HG02973 (cell line): Measurements from ENCODE around the gene SLC6A2.

Experiments used
- ATAC-seq: cut with Tn5 transposase; IDR thresholded peaks from one replicate; pipeline ENCODE4 v1.9.1; 2021; ENCODE audit warnings: moderate library complexity; ENCODE audit not compliant: unreplicated experiment

Gene SLC6A2

DNA sequence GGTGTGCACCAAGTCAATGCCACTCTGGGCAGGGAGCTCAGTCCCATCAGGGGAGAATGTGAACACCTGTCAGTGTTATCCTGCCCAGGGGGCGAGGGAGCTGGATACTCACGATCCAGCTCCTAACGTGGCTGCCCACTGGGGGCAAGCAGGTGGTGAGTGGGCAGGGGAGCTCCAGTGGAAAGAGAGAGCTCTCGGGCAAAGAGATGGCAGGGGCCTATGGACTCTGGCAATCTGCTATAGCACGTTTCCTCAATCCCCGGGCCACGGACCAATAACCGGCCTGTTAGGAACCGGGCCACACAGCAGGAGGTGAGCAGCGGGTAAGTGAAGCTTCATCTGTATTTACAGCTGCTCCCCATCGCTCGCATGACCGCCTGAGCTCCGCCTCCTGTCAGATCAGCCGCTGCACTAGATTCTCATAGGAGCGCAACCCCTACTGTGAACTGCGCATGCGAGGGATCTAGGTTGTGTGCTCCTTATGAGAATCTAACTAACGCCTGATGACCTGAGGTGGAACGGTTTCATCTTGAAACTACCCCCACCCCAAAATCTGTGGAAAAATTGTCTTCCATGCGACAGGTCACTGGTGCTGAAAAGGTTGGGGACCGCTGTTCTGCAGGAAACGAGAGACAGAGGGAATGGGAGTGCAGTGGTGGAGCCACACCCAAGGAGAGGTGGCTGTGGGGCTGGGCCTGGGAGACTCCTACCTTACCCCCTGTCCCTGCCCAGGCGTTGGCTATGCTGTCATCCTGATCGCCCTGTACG lies 15.6 kb downstream of the SLC6A2 start:
- no peak for ATAC-seq

DNA sequence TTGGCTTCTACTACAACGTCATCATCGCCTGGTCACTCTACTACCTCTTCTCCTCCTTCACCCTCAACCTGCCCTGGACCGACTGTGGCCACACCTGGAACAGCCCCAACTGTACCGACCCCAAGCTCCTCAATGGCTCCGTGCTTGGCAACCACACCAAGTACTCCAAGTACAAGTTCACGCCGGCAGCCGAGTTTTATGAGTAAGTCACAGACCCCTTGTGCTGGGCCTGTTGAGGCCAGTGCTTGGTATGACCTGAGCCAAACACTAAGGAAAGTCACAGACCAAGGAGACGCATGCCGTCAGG lies 16.1 kb downstream of the SLC6A2 start:
- no peak for ATAC-seq

DNA sequence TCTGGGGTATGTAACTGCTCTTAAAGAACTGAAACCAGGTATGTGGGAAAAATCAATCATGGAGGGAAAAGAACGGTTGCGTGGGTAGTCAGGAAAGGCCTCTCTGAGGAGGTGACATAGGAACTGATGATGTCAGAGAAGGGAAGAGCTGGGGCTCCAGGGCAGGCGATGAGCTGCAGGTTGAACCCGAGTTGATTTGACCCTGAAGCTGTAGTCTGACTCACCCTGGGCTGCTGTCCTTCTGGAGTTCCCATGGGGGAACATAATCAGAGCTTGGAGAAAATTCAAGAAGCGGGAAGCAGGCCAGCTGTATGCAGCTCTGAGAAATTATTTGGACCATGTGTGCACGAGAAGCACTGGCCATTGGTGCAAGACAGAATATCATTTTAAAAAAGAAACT lies 16.7 kb downstream of the SLC6A2 start:
- ATAC-seq, result no peak

DNA sequence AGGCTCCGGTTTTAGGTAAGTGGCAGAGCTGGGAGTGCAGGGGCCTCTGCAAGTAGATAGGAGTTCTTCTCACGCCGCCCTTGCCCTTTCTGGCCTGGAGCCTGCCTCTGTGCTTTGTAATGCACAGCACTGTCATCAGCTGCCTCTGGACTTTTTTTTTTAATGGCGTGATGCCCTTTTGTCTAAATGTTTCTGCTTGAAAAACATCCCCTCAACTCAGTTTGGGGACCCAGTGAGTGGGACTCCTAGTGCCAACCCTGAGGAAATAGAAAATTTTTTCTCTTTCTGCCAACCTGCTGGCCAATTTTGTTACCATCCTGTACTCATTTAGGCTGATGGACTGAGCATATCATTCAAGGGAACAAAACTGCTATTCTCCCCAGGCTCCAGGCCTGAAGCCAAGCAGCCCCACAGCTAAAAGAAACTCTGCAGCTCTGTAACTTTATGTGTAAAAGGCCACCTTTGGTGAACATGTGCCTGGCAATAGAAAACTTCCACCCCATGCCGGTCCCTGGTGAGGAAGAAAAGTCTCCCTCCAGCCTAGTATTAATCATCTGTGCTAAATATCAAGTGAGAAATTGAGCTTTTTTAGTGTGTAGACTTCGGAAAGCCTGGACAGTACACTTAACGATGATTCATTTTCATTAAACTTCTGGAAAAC lies 22.5 kb downstream of the SLC6A2 start:
- ATAC-seq, result no peak

DNA sequence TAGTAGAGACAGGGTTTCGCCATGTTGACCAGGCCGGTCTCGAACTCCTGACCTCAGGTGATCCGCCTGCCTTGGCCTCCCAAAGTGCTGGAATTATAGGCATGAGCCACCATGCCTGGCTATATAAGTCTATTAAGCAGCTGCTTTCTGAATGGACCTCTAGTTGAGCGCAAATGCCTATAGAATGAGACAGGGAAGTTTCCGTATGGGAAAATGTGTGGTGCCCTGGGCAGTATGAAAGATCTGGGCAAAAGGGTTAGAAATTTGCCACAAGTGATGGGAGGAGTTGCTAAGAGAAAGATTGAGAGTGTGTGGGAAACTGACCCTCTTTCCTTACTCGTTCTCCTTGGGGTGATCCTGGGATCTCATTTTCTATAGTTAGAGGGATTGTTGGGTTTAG lies 26.3 kb downstream of the SLC6A2 start:
- ATAC-seq, result no peak

DNA sequence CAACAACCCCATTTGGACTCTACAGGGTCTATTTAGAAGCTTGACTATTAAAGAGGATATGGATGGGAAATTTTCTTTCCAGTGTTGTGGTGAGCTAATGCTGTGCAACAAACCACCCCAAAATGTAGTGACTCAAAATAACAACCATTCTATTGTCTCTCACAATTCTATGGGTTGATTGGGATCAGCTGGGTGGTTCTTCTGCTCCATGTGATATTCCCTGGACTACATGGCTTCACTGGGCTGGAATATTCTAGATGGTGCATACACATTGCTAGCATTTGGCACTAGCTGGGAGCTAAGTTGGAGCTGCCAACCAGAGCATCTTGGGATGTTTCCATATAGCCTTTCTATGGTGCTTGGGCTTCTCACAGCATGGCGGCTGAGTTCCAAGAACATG lies 30.2 kb downstream of the SLC6A2 start:
- no peak for ATAC-seq

DNA sequence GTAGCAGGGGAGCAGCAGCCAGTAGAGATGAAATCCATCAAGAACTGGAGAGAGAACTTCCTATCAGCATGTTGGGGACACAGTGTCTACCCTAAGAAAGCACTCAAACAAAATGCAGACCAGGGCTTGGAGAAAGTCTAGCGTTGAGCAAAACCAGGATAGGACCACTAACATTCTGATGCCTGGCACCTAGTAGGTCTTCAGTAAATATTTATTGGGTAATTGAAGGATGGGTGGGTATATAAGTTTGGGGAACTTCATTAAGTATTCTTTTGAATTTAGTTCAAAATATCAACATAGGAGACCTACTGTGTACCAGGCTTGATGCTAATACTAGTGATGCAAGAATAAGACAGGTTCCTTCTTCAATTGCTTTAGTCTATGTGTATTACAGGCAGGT lies 30.9 kb downstream of the SLC6A2 start:
- ATAC-seq, result no peak

DNA sequence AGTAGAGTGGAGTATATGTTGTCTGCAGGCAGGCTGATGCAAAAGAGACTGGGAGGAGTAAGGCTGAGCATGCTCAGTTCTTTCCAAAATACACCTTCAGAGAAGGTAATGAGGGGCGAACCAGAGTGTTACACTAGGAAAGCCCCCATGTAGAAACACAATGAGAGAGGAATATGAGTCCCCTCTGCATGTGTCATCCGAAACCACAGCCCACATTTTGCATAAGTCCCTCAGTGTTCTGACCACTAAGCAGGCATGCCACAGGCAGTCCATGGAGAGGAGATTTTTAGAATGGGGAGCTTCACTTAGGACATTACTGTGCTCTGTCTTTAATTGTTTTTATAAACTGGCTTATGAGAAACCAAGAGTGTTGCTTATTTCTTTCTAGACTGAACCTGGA lies 32.0 kb downstream of the SLC6A2 start:
- no peak for ATAC-seq

DNA sequence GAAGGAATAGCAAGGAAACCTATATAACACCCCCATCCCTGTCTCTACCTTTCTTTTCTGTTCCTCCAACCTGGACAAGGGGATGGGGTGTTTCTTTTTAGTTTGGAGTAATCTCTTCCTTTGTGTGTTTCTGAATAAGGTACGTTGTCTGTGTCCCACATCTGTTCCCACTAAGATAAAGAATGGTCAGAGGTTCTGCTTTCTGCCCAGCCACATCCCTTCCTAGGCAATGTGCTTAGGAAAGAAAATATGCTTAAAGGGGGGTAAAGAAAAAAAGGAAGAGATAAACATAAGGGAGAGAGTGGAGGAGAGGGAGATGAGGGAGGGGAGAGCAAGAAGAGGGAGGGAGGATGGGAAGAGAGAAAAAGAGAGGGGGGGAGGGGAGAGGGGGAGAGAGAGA lies 35.1 kb downstream of the SLC6A2 start:
- ATAC-seq, result no peak

DNA sequence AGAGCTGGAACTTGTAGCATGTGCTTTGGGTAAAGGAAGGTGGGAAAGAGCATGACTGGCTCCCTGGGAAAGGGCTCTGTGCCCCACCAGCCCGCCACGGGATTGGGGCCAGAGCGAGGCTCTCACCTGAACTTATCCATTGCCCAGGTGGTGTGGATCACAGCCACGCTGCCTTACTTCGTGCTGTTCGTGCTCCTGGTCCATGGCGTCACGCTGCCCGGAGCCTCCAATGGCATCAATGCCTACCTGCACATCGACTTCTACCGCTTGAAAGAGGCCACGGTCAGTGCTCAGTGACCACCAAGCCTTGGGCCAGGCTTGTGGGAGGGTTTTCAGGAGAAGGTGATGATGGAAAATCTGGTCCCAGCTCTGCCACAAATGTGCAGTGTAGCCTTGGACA lies 36.0 kb downstream of the SLC6A2 start:
- no peak for ATAC-seq

DNA sequence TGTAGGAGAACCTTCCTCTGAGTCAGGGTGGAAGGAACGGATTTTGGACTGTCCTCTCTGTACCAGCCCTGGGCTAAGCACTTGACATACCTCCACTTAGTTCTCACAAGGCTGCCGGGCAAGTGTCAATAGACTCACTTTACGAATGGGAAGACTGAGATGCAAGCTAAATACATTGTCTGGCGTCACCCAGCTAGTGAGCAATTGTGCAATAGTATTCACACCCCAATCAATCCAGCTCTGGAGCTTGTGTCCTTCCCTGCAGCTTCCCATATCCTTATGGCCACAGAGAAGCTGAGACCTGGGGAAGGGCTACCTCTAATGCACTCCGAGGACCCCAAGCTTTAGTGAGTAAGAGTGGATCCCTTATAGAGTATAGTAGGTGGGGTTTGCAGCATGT lies 39.8 kb downstream of the SLC6A2 start:
- no peak for ATAC-seq

DNA sequence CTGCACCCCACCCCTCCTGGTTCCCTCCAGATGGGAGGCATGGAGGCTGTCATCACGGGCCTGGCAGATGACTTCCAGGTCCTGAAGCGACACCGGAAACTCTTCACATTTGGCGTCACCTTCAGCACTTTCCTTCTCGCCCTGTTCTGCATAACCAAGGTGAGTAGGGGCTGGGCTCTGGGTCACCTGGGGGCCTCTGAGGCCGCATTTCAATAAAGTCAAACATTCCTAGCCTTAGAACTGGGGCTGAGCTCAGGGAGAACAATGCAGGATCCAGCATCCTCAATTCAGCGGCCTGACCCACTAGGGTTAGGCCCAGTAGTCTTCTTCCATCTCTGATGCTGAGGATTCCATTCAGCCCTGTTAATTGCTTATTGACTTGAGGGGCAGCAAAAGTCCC lies 42.1 kb downstream of the SLC6A2 start:
- ATAC-seq, result no peak

DNA sequence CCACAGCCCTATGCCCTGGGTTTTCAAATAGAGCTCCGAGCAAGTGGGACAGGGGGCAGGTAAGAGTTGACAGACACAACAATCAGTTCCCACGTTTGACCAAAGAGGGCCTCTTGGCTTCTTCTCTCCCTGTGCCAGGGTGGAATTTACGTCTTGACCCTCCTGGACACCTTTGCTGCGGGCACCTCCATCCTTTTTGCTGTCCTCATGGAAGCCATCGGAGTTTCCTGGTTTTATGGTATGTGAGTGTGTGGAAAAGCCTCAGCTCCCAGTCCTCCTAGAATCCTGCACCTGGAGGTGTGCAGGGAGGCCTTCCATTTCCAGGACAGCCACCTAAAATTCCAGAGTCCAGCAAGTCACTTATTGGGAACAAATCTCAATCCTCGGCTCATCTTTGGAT lies 42.5 kb downstream of the SLC6A2 start:
- no peak for ATAC-seq

DNA sequence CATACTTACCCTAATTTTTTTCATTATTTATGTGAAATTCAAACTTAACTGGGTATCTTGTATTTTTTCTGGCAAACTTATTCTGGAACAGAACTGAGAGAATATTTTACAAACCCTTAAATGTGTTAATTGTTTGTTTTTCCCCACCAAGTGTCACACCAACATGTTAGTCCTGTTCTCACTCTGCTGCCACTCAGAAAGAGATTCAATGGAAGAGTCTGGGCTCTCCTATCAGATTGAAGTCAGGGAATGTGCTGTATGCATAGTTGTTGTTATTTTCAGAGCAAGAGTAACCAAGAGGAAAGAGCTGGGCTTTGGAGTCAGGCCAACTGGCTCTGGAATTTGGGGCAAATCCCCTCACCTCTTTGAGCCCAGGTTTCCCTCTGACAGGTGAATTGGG lies 43.2 kb downstream of the SLC6A2 start:
- no peak for ATAC-seq

DNA sequence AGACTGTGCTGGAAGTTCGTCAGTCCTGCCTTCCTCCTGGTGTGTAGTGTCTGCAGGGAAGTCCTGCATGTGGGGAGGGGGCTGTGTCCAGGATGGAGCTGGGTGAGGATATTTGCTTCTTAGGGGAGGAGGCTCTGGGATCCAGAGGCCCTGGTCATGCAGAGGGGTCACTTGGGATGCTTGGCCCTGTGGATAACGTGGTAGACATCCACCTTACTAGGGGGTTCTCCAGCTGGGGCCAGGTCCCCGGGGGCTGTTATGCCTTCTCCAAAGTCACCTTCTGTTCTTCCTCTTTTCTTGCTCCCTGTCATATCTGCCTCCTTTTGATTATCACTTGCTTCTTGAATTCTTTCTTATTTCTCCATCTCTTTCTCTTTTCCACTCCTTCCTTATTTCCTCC lies 43.8 kb downstream of the SLC6A2 start:
- ATAC-seq, result no peak

DNA sequence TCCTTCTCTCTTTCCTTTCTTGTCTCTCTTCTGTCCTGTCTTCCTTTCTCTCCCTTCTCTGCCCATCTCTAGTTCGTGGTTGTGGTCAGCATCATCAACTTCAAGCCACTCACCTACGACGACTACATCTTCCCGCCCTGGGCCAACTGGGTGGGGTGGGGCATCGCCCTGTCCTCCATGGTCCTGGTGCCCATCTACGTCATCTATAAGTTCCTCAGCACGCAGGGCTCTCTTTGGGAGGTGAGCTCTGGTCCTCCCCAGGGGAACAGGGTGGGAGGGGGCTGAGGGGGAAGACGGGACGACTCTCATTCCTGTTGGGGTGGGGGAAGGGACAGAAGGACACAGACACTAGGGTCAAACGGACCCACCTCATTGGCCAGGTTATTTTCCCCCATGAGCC lies 44.3 kb downstream of the SLC6A2 start:
- ATAC-seq, result no peak

DNA sequence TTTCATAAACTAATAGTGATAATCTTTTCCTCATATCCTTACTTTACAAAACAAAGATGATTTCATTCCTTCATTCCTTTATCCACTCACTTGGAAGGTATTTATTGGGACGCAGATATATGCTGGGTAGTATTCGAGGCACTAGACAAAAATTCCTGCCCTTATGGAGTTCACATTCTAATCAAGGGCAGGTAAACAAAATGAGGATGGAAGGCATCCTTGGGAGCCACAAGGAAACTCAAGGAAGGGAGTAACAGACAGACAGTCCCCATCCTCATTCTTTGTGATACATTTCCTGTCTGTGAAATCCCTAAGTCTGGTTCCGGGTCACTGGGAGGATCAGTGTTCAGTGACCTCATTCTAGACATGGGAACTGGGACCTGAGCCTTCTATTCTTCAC lies 45.2 kb downstream of the SLC6A2 start:
- ATAC-seq, result no peak

DNA sequence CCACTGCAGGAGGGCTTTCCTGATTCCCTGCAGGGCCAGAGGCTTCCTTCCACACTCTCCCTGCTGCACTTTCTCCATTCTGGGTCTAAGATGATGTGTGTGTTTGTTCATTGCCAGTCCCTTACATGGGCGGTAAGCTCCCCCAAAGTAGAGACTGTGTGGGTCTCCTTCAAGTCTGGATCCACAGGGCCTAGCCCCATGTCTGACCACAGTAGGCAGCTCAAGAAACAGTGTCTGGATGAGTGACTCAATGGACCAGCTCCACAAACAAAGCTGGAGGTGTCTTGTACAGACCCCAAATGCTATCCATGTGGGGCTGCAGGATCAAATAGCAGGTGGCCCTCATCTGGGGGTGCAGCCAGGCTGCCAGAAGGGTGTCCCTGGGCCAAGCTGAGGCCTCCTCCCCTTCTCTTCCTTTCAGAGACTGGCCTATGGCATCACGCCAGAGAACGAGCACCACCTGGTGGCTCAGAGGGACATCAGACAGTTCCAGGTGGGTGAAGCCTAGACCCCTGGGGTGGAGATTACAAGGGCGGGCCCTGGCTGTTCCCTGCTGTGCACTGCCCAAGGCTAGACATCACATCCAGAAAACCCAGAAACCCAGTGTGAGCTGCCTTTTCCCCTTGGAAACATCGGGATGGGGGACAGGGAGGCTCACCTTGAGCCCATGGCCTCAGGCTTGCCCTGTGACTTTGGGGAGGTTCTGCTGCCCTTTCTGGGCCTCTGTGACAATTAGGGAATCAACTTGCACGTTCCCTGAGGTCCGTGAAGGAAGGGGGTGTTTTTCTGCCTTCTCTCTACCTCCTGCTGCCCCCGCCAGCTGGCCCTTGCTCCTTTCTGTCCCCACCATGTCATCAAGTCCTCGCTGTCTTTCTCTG lies 45.9 kb downstream of the SLC6A2 start:
- ATAC-seq, result peak; percentile 71

DNA sequence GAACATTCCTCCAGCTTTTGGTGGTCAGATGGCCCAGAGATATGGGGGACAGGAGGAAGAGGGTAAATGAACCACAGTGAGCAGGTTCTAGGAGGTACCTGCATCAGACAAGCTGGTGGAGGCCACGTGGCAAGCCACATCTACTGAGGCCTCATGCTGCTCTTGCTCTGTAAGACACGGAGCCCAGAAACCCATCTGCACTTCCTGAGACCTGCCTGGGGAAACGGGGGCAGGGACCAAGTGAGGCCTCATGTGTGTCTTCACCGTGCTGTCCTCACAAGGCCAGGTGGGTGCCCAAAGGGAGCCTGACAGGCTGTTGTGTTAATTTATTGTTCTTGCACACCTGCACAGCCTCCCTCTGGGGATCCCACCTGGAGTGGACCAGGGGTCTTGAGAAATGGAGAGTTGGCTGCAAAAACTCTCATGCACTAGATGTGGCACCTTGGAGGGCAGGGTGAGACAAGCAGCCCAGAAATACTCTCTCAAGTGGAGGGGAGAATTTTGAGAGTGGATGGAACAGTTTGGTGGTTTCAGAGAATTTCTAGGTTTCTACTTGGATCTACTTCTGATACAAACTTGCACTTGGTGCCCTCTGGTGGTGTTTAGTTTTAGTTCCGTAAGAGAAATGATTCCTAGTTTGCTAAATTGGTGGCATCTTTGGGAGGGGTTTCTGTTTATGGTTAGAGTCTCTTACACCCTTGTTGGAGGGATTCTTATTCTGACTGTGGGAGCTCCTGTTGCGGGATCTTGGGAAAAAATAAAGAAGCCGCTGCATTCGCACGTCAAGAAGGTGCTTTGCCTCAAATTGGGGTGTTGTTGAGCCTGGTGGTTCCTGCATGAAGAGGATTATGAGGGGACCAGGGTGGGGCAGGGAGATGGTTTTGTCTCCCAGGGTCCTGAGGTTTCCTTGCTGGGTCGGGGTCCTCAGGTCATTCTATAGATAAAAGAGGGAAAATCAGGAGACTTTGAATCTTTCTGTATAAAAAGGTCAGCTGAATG lies 47.5 kb downstream of the SLC6A2 start:
- no peak for ATAC-seq

DNA sequence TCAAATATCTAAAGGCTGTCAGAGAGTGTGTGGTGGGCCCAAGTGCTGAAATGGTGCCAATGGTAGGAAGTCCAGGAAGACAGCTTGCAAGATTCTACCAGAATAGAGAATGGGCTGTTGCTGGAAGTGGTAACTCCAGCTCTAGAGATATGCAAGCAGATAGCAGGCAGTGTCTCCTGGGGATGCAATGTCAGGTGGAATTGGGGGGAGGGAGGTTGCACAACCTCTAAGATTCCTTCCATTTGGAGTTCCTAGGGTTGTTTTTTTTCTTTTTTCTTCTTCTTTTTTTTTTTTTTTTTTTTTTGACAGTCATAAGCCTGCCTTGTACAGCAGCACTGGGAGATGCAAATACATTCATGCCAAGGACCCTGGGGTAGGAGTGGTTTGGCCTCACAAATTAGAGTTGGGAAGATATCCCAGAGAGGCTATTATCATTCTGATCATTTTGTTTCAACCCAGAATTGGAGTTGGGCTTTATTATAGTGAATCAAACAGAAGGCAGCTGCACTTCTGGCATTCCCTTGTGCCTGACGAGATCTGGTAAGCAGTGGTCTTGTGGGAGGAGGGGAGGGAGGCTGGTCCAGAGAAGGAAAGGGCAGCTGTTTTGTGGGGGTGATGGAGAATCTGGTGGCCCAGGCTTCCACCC lies 51.1 kb downstream of the SLC6A2 start:
- no peak for ATAC-seq
